Naive B cell (primary cell): ENCODE data around the gene FAM171A2. TPM values are rescaled to one million over a fixed set of nuclear protein-coding genes. Genes with fewer than 3 reads are reported as not detected.

ENCODE experiments used
- ATAC-seq, 2 donors: fragments of 150-1000 bp; cut with Tn5 transposase; 2 replicates each; pipeline ENCODE4 v1.10.0; 2021; ENCODE audit warnings: low read depth in 2 of 2, mild to moderate bottlenecking in 2 of 2, moderate library complexity in 2 of 2
- DNase-seq: peaks from one replicate; pipeline ENCODE4 v3.0.0; 2022
- H3K27ac Mint-ChIP-seq, 6 donors: one replicate each; pipeline ENCODE4 v1.8.0; 2020 to 2022; ENCODE audit warnings: mild to moderate bottlenecking in 6 of 6, mixed read lengths in 6 of 6, moderate library complexity in 5 of 6, inconsistent platforms in 2 of 6
- H3K27me3 Mint-ChIP-seq, 3 donors: one replicate each; pipeline ENCODE4 v1.8.0; 2021 to 2022; ENCODE audit warnings: mixed read lengths in 3 of 3, mild to moderate bottlenecking in 1 of 3
- H3K36me3 Mint-ChIP-seq, 2 donors: one replicate each; pipeline ENCODE4 v1.8.0; 2020 to 2022; ENCODE audit warnings: mixed read lengths in 2 of 2, inconsistent platforms in 1 of 2, mild to moderate bottlenecking in 1 of 2
- H3K4me1 Mint-ChIP-seq, 3 donors: one replicate each; pipeline ENCODE4 v1.8.0; 2020 to 2022; ENCODE audit warnings: mixed read lengths in 3 of 3, inconsistent platforms in 1 of 3, mild to moderate bottlenecking in 1 of 3, moderate library complexity in 1 of 3
- H3K4me3 Mint-ChIP-seq, 8 donors: one replicate each; pipeline ENCODE4 v1.8.0; 2020 to 2022; ENCODE audit warnings: mild to moderate bottlenecking in 8 of 8, mixed read lengths in 8 of 8, moderate library complexity in 8 of 8, inconsistent platforms in 2 of 8
- H3K9me3 Mint-ChIP-seq, 7 donors: one replicate each; pipeline ENCODE4 v1.8.0; 2020 to 2022; ENCODE audit warnings: mixed read lengths in 7 of 7, mild to moderate bottlenecking in 5 of 7, inconsistent platforms in 2 of 7, moderate library complexity in 1 of 7
- polyA plus RNA-seq, 6 donors: library from polyadenylated mRNA; unstranded; fragments of 300-500 nt; fragmentation: Illumina TruSeq; gene quantifications; one replicate each; pipeline ENCODE4 v1.2.3, GENCODE V29; 2021; ENCODE audit warnings: low read depth in 6 of 6

The FAM171A2 gene
- polyA plus RNA-seq, 6 donors from 2014 or later, result 0.21 to 0.29 TPM; not detected in 4

GRCh38 chr17:44327715-44328449 is 35.8 kb downstream of the FAM171A2 start:
- Mint-ChIP-seq H3K27me3 (no peaks in the 10 kb centered on the region), H3K27ac (peak overlapping the region in 4 of 6 donors; percentile 76 to 94 (median 86)), H3K4me3 (peak overlapping the region in 4 of 8 donors; percentile 32 to 71 (median 40)), H3K4me1 (peaks cover 8 to 44% (median 32%) of the 10 kb centered on the region in 3 donors), H3K36me3 (no peaks in the 10 kb centered on the region), H3K9me3 (no peaks in the 10 kb centered on the region)
- no peak for ATAC-seq
- DNase-seq, result no peak

- Mint-ChIP-seq H3K4me3 (peak overlapping the region; percentile 44 to 97 (median 78)), H3K36me3 (no peaks in the 10 kb centered on the region), H3K27me3 (no peaks in the 10 kb centered on the region), H3K9me3 (no peaks in the 10 kb centered on the region), H3K4me1 (peaks cover 8 to 51% (median 39%) of the 10 kb centered on the region in 3 donors), H3K27ac (peak overlapping the region; percentile 63 to 98 (median 92))
- ATAC-seq (peak; percentile 66 to 69), DNase-seq (peak; percentile 94)
Measured at GRCh38 chr17:44326861-44327444, 36.7 kb downstream of the FAM171A2 start.

DNA sequence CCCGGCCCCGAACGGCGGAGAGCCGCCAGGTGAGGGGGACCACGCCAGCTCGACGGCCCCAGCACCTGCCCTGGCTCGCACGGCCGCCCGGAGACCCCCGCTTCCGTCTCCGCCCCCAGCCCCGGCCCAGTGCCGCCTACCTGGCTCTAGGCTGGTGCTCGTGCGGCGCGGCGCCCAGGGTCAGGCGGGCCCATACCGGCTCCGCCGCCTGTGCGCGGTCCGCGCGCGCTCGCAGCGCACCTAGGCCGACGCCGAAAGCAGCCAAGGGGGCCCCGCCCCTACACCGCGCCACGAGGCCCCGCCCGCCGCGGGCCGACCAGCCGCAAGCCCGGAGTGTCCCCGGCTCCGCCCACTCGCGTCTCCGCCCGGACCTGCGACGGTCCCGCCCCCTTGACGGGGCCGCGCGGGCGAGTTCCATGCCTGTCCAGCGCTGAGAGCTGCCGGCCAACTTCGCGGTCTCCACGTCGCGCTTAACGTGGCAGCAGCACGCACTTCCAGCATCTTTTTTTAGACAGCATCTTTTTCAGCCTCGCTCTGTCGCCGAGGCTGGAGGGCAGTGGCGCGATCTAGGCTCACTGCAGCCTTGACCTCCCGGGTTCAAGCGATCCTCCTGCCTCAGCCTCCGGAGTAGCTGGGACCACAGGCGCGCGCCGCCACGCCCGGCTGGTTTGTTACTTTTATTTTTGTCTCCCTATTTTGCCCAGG is 38.9 kb downstream of the FAM171A2 start, which contains the start of gene SLC25A39:
TSS of gene SLC25A39 (minus strand) at position 253 of the 705 bp plus-strand sequence. CDS start 1,261 bp downstream, outside the sequence.
- Mint-ChIP-seq H3K4me1 (peaks cover 7 to 41% (median 38%) of the 10 kb centered on the region in 3 donors), H3K9me3 (no peaks in the 10 kb centered on the region), H3K27me3 (no peaks in the 10 kb centered on the region), H3K27ac (peak within 1 kb of the TSS; percentile 98 to 100 (median 99)), H3K36me3 (no peaks in the 10 kb centered on the region), H3K4me3 (peak within 1 kb of the TSS; percentile 92 to 97 (median 94))
- ATAC-seq, result peak; percentile 64 to 65
- peak; percentile 96 for DNase-seq

DNA sequence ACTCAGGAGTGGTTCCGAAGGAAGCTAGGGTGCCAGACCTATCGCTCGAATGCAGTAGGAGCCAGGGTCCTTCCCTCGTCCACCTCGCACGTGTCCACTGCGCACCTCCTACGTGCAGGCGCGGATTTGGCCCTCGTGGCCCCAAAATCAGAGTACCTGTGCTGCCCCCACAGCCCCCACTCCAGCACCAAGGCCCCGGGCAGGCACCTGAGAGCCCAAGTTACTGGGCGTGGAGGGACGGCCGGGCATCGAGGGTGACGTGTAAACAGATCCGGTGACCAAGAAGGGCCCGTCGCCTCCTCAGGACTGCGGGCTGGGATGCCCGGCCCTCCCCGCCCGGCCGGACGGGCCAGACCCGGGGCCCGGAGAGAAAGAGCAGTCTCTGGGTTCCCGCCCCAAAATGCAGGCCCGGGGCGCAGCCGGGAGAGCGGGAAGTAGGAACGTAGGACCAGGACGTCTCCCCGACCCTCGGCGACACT is 39.5 kb downstream of the FAM171A2 start:
- Mint-ChIP-seq H3K27me3 (no peaks in the 10 kb centered on the region), H3K9me3 (no peaks in the 10 kb centered on the region), H3K36me3 (peaks cover 5% of the 10 kb centered on the region in 2 donors), H3K4me1 (peaks cover 7 to 44% (median 38%) of the 10 kb centered on the region in 3 donors), H3K4me3 (peak overlapping the region; percentile 70 to 97 (median 86)), H3K27ac (peak overlapping the region in 3 of 6 donors; percentile 57 to 98 (median 74))
- DNase-seq, result no peak
- no peak for ATAC-seq

GRCh38 chr17:44323359-44324091 is 40.1 kb downstream of the FAM171A2 start:
- Mint-ChIP-seq H3K27me3 (peaks cover 0 to 2% (median 1%) of the 10 kb centered on the region in 3 donors), H3K4me1 (peaks cover 7 to 44% (median 38%) of the 10 kb centered on the region in 3 donors), H3K9me3 (no peaks in the 10 kb centered on the region), H3K27ac (peak overlapping the region in 4 of 6 donors; percentile 15 to 98 (median 64)), H3K36me3 (peaks cover 5% of the 10 kb centered on the region in 2 donors), H3K4me3 (peak overlapping the region; percentile 70 to 97 (median 86))
- ATAC-seq, result no peak
- DNase-seq, result no peak

- peaks cover 0 to 1% (median 0%) of the 10 kb centered on the region in 7 donors for H3K9me3 Mint-ChIP-seq
- peaks cover 11 to 39% (median 36%) of the 10 kb centered on the region in 3 donors for H3K4me1 Mint-ChIP-seq
- peaks cover 3 to 13% (median 13%) of the 10 kb centered on the region in 3 donors for H3K27me3 Mint-ChIP-seq
- DNase-seq (no peak), ATAC-seq (no peak)
- H3K36me3 Mint-ChIP-seq, result peaks cover 5 to 8% of the 10 kb centered on the region in 2 donors
- H3K27ac Mint-ChIP-seq, result peak overlapping the region in 1 of 6 donors; percentile 68
- peak overlapping the region in 7 of 8 donors; percentile 16 to 91 (median 53) for H3K4me3 Mint-ChIP-seq
Measured at GRCh38 chr17:44322236-44322895, 41.3 kb downstream of the FAM171A2 start.

GRCh38 chr17:44321246-44322120 is 42.2 kb downstream of the FAM171A2 start:
- Mint-ChIP-seq H3K27ac (peak overlapping the region in 1 of 6 donors; percentile 16), H3K4me3 (peak overlapping the region in 4 of 8 donors; percentile 47 to 75 (median 55))
- no peak for DNase-seq

GRCh38 chr17:44320066-44320465 is 43.6 kb downstream of the FAM171A2 start:
- ATAC-seq (no peak), DNase-seq (no peak)
- no peak overlapping the region for H3K4me3 Mint-ChIP-seq
- H3K36me3 Mint-ChIP-seq, result peaks cover 5 to 9% of the 10 kb centered on the region in 2 donors
- H3K4me1 Mint-ChIP-seq, result peaks cover 20 to 49% (median 39%) of the 10 kb centered on the region in 3 donors
- H3K27me3 Mint-ChIP-seq, result peaks cover 18 to 34% (median 33%) of the 10 kb centered on the region in 3 donors
- peaks cover 0 to 2% (median 0%) of the 10 kb centered on the region in 7 donors for H3K9me3 Mint-ChIP-seq
- H3K27ac Mint-ChIP-seq, result no peak overlapping the region

More at GRCh38 chr17:44321246-44322120, 42.2 kb downstream of the FAM171A2 start:
- Mint-ChIP-seq H3K27me3 (peaks cover 8 to 22% (median 19%) of the 10 kb centered on the region in 3 donors), H3K4me1 (peaks cover 11 to 45% (median 40%) of the 10 kb centered on the region in 3 donors), H3K36me3 (peaks cover 5 to 9% of the 10 kb centered on the region in 2 donors), H3K9me3 (peaks cover 0 to 2% (median 0%) of the 10 kb centered on the region in 7 donors)
- ATAC-seq, result no peak

GRCh38 chr17:44318077-44318892 is 45.4 kb downstream of the FAM171A2 start:
- Mint-ChIP-seq H3K27ac (peak overlapping the region in 1 of 6 donors; percentile 72), H3K27me3 (peaks cover 26 to 48% (median 42%) of the 10 kb centered on the region in 3 donors), H3K4me1 (peaks cover 16 to 37% (median 34%) of the 10 kb centered on the region in 3 donors), H3K36me3 (peaks cover 5 to 9% of the 10 kb centered on the region in 2 donors), H3K4me3 (peak overlapping the region in 3 of 8 donors; percentile 44 to 65 (median 60)), H3K9me3 (peaks cover 0 to 2% (median 0%) of the 10 kb centered on the region in 7 donors)
- no peak for ATAC-seq
- no peak for DNase-seq

DNA sequence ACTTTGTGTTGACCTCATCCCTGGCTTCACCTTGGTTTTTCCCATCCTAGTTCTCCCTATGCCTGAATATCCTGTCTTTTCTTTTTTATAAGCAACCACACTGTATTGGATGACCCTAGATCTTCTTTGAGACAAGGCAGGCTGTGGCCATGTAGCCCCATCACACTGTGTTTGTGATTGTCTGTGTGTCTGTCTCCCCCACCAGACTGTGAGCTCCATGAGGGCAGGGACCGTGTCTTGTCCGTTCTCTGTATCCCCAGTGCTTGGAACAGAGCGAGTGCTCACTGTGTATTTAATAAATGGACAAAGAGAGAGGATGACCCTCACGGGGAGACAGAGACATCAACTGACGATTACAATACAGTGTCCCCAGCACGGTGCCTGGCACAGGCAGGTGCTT is 46.1 kb downstream of the FAM171A2 start:
- Mint-ChIP-seq H3K9me3 (peaks cover 0 to 2% (median 0%) of the 10 kb centered on the region in 7 donors), H3K27me3 (peaks cover 26 to 56% (median 49%) of the 10 kb centered on the region in 3 donors), H3K4me3 (peak overlapping the region in 4 of 8 donors; percentile 4 to 67 (median 52)), H3K4me1 (peaks cover 16 to 32% (median 28%) of the 10 kb centered on the region in 3 donors), H3K36me3 (peaks cover 5 to 9% of the 10 kb centered on the region in 2 donors), H3K27ac (peak overlapping the region in 1 of 6 donors; percentile 62)
- DNase-seq, result no peak
- ATAC-seq, result no peak
